ENCODE data around the gene RASSF10. TPM values are rescaled to one million over a fixed set of nuclear protein-coding genes. Genes with fewer than 3 reads are reported as not detected.

RASSF10 gene
- total RNA-seq, 4 donors from 2014 or later = 0.60 TPM; not detected in 3

DNA sequence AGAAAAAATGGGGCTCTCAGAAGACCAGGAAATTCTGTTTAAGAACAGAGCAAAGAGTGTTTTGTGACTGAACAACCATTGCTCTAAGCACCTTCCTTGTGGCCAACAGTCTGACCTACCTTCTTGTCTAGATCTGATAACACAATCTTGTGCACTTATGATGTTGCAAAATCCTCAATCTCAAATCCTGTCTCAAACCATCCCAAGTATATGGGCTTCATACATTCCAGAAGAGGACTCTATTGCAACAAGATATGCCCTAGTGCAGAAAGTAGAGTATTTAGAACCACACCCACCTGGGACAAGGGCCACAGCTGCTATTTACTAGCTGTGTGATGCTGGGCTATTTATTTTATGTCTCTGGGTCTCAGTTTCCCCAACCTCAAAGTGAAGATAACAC, 27.1 kb downstream of the RASSF10 start:
- Histone ChIP-seq H3K4me3 (no peak overlapping the region), H3K36me3 (no peaks in the 10 kb centered on the region), H3K9me3 (no peaks in the 10 kb centered on the region), H3K27me3 (peaks cover 0 to 7% of the 10 kb centered on the region in 2 donors), H3K4me1 (peaks cover 0 to 3% (median 0%) of the 10 kb centered on the region in 4 donors), H3K27ac (no peak overlapping the region)
- no peak for DNase-seq (ENCODE audit: low spot score in 2 of 2)
- no peak for TF ChIP-seq EP300 (IDR thresholded peaks at IDR 0.05)
- no peak for TF ChIP-seq POLR2A (IDR thresholded peaks at IDR 0.05)
- TF ChIP-seq, protein P1, sequence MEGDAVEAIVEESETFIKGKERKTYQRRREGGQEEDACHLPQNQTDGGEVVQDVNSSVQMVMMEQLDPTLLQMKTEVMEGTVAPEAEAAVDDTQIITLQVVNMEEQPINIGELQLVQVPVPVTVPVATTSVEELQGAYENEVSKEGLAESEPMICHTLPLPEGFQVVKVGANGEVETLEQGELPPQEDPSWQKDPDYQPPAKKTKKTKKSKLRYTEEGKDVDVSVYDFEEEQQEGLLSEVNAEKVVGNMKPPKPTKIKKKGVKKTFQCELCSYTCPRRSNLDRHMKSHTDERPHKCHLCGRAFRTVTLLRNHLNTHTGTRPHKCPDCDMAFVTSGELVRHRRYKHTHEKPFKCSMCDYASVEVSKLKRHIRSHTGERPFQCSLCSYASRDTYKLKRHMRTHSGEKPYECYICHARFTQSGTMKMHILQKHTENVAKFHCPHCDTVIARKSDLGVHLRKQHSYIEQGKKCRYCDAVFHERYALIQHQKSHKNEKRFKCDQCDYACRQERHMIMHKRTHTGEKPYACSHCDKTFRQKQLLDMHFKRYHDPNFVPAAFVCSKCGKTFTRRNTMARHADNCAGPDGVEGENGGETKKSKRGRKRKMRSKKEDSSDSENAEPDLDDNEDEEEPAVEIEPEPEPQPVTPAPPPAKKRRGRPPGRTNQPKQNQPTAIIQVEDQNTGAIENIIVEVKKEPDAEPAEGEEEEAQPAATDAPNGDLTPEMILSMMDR (IDR thresholded peaks at IDR 0.05) = no peak

DNA sequence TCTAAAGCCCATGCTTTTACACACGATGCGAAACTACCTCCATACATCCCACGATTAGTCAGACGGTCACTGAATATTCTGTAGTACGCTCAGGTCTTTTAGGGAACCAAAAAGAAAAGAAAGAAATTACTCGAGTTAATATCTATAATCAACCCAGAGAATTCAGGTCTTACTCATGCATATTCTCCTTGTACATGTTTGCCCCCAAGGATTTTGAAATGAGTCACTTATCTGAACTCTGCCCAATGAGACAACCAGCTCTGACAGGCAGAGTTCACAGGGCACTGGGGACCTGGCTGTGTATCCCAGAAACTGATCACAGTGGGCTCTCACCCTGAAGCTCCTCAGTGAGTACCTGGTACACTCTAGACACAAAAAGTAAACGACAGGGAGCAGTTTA, 29.2 kb downstream of the RASSF10 start:
- WGBS, 2 donors = 89 to 93% methylated on average over 7 of the region's 7 CpGs
- Histone ChIP-seq H3K27ac (no peak overlapping the region), H3K4me1 (peaks cover 0 to 4% (median 0%) of the 10 kb centered on the region in 4 donors), H3K9me3 (no peaks in the 10 kb centered on the region), H3K36me3 (no peaks in the 10 kb centered on the region), H3K4me3 (no peak overlapping the region), H3K27me3 (peaks cover 0 to 7% of the 10 kb centered on the region in 2 donors)
- DNase-seq (ENCODE audit: low spot score in 2 of 2) = no peak
- TF ChIP-seq POLR2A (IDR thresholded peaks at IDR 0.05) = no peak
- TF ChIP-seq, protein P1 (IDR thresholded peaks at IDR 0.05) = no peak
- TF ChIP-seq EP300 (IDR thresholded peaks at IDR 0.05) = no peak

DNA sequence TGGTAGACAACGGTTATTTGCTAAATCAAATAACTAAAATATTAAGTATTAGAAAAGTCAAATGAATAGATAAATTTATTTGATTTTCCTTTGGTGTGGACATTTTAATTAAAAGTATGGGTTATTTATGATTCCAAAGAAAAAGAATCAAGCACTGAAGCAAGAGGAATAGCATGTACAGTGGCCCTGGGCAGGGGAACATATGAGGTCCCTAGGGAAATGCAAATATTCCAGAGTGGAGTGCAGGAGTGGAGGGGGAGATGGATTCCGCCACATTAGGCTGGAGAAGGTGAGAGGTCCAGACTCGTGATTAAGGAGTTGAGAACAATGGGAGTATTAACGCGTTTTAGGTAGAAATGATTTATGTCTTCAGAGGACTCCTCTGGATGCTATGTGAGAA, 30.0 kb downstream of the RASSF10 start:
- H3K4me3 ChIP-seq = no peak overlapping the region
- H3K27me3 ChIP-seq = peaks cover 0 to 7% of the 10 kb centered on the region in 2 donors
- TF ChIP-seq, protein P1 (IDR thresholded peaks at IDR 0.05) = no peak
- TF ChIP-seq EP300 (IDR thresholded peaks at IDR 0.05) = no peak
- TF ChIP-seq POLR2A (IDR thresholded peaks at IDR 0.05) = no peak
- H3K4me1 ChIP-seq = peaks cover 0 to 4% (median 0%) of the 10 kb centered on the region in 4 donors
- H3K36me3 ChIP-seq = no peaks in the 10 kb centered on the region
- H3K9me3 ChIP-seq = no peaks in the 10 kb centered on the region
- no peak overlapping the region for H3K27ac ChIP-seq
- DNase-seq (ENCODE audit: low spot score in 2 of 2) = no peak
- WGBS, 2 donors = 80 to 85% methylated on average over 5 of the region's 5 CpGs

DNA sequence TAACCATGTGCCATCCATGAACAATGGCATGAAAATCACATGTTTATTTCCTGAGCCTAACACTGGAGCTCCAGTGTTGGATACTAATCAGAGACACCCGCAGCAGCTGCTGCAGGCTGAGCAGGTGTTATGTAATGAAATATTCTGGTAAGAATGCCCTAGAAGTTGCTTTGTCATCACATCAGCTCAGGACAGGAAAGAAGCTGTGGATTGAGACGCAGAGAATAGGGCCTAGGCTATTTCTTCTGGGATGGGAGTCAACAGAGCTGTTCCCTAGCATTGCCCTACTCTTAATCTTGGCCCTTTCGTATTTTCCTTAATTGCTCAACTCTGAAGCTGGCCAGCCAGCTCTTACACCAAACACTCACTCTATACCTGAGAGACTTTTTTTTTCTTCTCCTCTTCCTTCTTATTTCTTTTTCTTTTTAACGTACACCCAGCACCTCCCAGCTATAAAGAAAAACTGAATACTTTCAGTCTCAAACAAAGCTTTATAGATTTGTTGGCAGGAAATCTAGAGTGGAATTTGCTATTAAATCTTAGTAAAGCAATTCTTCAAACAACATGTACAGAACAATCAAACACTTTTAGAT, 31.9 kb downstream of the RASSF10 start:
- DNase-seq (ENCODE audit: low spot score in 2 of 2) = no peak
- no peak for TF ChIP-seq POLR2A (IDR thresholded peaks at IDR 0.05)
- TF ChIP-seq, protein P1 (IDR thresholded peaks at IDR 0.05) = no peak
- WGBS, 2 donors = 62% methylated on average over 4 of the region's 4 CpGs

DNA sequence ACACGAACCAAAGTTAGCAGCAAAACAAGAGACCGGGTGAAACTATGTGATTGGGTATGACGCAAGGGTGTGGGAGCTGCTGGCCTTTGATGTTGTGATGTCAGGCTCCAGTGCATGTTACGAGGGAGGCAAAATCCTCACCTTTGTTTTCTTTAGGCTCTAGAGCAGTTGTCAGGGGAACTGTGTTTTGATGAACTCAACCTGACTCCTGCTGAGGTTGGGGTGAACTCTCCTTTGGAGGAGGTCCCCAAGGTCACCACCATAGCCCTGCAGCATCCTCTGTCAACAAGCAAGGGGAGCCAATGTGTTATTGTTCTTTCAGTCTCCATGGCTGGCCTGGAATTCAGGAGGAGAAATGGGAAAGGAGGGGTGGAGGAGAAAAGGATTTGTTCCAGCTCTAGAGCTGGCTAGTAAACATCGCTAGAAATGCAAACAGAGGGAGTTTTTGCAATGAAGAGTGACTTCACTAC, 33.8 kb downstream of the RASSF10 start:
- H3K9me3 ChIP-seq = no peaks in the 10 kb centered on the region
- 65 to 66% methylated on average over 5 of the region's 5 CpGs for WGBS, 2 donors
- no peak for TF ChIP-seq EP300 (IDR thresholded peaks at IDR 0.05)
- TF ChIP-seq, protein P1 (IDR thresholded peaks at IDR 0.05) = no peak
- no peak for TF ChIP-seq POLR2A (IDR thresholded peaks at IDR 0.05)
- no peak overlapping the region for H3K4me3 ChIP-seq
- H3K36me3 ChIP-seq = no peaks in the 10 kb centered on the region
- no peak for DNase-seq (ENCODE audit: low spot score in 2 of 2)
- H3K4me1 ChIP-seq = peaks cover 0 to 4% (median 0%) of the 10 kb centered on the region in 4 donors
- H3K27me3 ChIP-seq = no peaks in the 10 kb centered on the region
- H3K27ac ChIP-seq = no peak overlapping the region

More for the DNA sequence above, 31.9 kb downstream of the RASSF10 start:
- H3K4me3 ChIP-seq = no peak overlapping the region
- no peaks in the 10 kb centered on the region for H3K9me3 ChIP-seq
- H3K27me3 ChIP-seq = peaks cover 0 to 4% of the 10 kb centered on the region in 2 donors
- no peak overlapping the region for H3K27ac ChIP-seq
- H3K4me1 ChIP-seq = peaks cover 0 to 4% (median 0%) of the 10 kb centered on the region in 4 donors
- H3K36me3 ChIP-seq = no peaks in the 10 kb centered on the region
